ENCODE measurements around the gene CLPSL2. TPM values are rescaled to one million over a fixed set of nuclear protein-coding genes. Genes with fewer than 3 reads are reported as not detected.

Gene CLPSL2
- total RNA-seq, 1 donor: not detected

DNA sequence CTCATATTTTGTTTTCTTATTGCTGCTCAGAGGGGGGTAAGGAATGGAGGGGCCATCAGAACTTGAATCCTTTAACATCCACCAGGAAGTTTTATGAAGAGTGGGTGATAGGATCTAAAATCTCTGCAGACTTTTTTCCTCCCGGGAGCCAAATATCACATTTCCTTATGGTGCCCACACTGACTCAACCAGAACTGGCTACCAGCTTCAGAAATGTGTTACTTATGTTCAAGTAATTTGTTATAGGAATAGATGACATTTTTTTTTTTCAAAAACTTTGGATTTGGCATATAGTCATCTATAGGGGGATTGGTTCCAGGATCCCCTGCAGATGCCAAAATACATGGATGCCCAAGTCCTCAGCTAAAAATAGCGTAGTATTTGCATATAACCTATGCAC is 47.2 kb downstream of the CLPSL2 start:
- no peak overlapping the region for H3K4me3 ChIP-seq (ENCODE audit: low read depth, low read length)
- DNase-seq (ENCODE audit: low read depth): no peak
- TF ChIP-seq, protein P1, sequence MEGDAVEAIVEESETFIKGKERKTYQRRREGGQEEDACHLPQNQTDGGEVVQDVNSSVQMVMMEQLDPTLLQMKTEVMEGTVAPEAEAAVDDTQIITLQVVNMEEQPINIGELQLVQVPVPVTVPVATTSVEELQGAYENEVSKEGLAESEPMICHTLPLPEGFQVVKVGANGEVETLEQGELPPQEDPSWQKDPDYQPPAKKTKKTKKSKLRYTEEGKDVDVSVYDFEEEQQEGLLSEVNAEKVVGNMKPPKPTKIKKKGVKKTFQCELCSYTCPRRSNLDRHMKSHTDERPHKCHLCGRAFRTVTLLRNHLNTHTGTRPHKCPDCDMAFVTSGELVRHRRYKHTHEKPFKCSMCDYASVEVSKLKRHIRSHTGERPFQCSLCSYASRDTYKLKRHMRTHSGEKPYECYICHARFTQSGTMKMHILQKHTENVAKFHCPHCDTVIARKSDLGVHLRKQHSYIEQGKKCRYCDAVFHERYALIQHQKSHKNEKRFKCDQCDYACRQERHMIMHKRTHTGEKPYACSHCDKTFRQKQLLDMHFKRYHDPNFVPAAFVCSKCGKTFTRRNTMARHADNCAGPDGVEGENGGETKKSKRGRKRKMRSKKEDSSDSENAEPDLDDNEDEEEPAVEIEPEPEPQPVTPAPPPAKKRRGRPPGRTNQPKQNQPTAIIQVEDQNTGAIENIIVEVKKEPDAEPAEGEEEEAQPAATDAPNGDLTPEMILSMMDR (IDR thresholded peaks at IDR 0.05; ENCODE audit: insufficient read depth, low read depth, low read length): no peak

DNA sequence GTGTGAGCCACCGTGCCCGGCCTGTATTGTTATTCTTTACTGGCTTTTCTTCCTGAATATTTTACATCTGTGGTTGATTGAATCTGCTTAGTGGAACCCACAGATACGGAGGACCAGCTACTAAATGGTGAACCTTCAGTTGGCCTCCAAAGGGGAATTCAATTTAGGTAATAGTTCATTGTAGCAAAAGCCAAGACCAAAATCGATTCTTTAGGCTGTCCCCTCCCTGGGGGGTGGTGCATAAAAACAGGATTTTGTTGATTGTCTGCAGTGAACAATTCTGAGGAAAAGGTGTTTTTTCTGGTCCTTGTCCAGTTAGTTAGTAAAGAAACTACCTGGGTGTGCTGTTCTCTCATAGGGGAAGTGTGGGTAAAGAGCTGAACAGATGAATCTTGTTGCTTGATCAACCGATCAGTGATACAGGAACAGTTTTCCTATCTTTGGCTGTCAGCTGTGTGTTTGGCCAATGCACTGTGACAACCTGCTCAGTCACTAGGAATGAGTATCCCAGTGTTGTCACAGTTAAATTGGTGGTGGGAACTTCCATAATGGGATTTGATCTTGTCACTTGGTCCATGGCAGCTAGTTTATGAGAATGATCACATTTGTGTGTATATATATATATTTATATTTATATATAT is 48.3 kb downstream of the CLPSL2 start:
- H3K4me3 ChIP-seq (ENCODE audit: low read depth, low read length): no peak overlapping the region
- TF ChIP-seq, protein P1 (IDR thresholded peaks at IDR 0.05; ENCODE audit: insufficient read depth, low read depth, low read length): no peak
- no peak for DNase-seq (ENCODE audit: low read depth)

Other genes with a start within 250 kb of the CLPSL2 start
- 1.3 and 3.2 TPM in 2 replicates for gene FKBP5, start 87.7 kb upstream of the CLPSL2 start, total RNA-seq
- 0.43 TPM in 1 of 2 replicates, not detected in the other for gene ARMC12, start 39.6 kb upstream of the CLPSL2 start, total RNA-seq
- gene CLPSL1, start 4.4 kb downstream of the CLPSL2 start, total RNA-seq: not detected in 2 replicates
- not detected in 2 replicates for gene CLPS, start 20.7 kb downstream of the CLPSL2 start, total RNA-seq
- not detected in 2 replicates for gene LHFPL5, start 28.8 kb downstream of the CLPSL2 start, total RNA-seq
- gene SRPK1, start 144.5 kb downstream of the CLPSL2 start, total RNA-seq: 49.0 and 61.7 TPM in 2 replicates
- not detected in 2 replicates for gene SLC26A8, start 248.0 kb downstream of the CLPSL2 start, total RNA-seq